OCI-LY7 (cell line): Measurements from ENCODE around the gene TCL1A.

Experiments used
- CTCF ChIP-seq: fragments of 200-600 bp; sonication (generic); conservative IDR thresholded peaks from 2 replicates; pipeline ENCODE4 v1.5.1; 2014; ENCODE audit warnings: mild to moderate bottlenecking, antibody characterized with exemption, low read length, moderate library complexity, mixed read lengths
- EZH2phosphoT487 ChIP-seq: fragments of 200-600 bp; sonication (generic); IDR thresholded peaks from 2 replicates; pipeline ENCODE4 v1.6.1; 2018; ENCODE audit warnings: low read depth, borderline replicate concordance, mild to moderate bottlenecking, mixed run types, antibody characterized with exemption, low read length, moderate library complexity, mixed read lengths

- TF ChIP-seq CTCF, result no peak
- TF ChIP-seq EZH2phosphoT487, result no peak
Measured at GRCh38 chr14:95677179-95677835, 36.6 kb downstream of the TCL1A start.
